SK-N-SH treated with all-trans-retinoic acid at 6 μM for 48 hours (cell line): ENCODE data around the gene CSGALNACT2.

Experiments used
- ARNTL ChIP-seq: fragments of 450-650 bp; formaldehyde crosslinking; IDR thresholded peaks from 2 replicates; pipeline ENCODE4 v1.5.0; 2020; ENCODE audit warnings: low read depth, mild to moderate bottlenecking, moderate library complexity, borderline replicate concordance
- CSRNP3 ChIP-seq: fragments of 250-450 bp; sonication (Bioruptor Pico); IDR thresholded peaks from 2 replicates; pipeline ENCODE4 v1.5.1; 2021; ENCODE audit warnings: mild to moderate bottlenecking, moderate library complexity
- GLIS3 ChIP-seq: fragments of 250-450 bp; sonication (Bioruptor Pico); IDR thresholded peaks from 2 replicates; pipeline ENCODE4 v1.5.0; 2020; ENCODE audit warnings: mild to moderate bottlenecking, moderate library complexity
- ISL1 ChIP-seq: fragments of 250-450 bp; sonication (Bioruptor Pico); IDR thresholded peaks from 2 replicates; pipeline ENCODE4 v2.1.2; 2022; ENCODE audit warnings: mild to moderate bottlenecking, moderate library complexity
- OSR1 ChIP-seq: fragments of 250-450 bp; sonication (Bioruptor Pico); IDR thresholded peaks from 2 replicates; pipeline ENCODE4 v1.8.0; 2022; ENCODE audit warnings: moderate library complexity, mild to moderate bottlenecking, inconsistent platforms
- POU6F1 ChIP-seq: fragments of 250-450 bp; sonication (Bioruptor Pico); IDR thresholded peaks from 2 replicates; pipeline ENCODE4 v1.8.0; 2021; ENCODE audit warnings: low read depth, mild to moderate bottlenecking, moderate library complexity, borderline replicate concordance
- PPARA ChIP-seq: fragments of 250-450 bp; sonication (Bioruptor Pico); IDR thresholded peaks from 2 replicates; pipeline ENCODE4 v1.5.0; 2020; ENCODE audit warnings: mild to moderate bottlenecking, borderline replicate concordance
- RARB ChIP-seq: fragments of 250-450 bp; sonication (Bioruptor Pico); IDR thresholded peaks from 2 replicates; pipeline ENCODE4 v1.8.0; 2021; ENCODE audit warnings: mild to moderate bottlenecking, moderate library complexity
- TCF4 ChIP-seq: fragments of 250-450 bp; sonication (Bioruptor Pico); IDR thresholded peaks from 2 replicates; pipeline ENCODE4 v1.8.0; 2021; ENCODE audit warnings: mild to moderate bottlenecking, moderate library complexity, borderline replicate concordance
- TSHZ2 ChIP-seq: fragments of 250-450 bp; sonication (Bioruptor Pico); IDR thresholded peaks from 2 replicates; pipeline ENCODE4 v1.5.0; 2020; ENCODE audit warnings: mild to moderate bottlenecking, moderate library complexity
- ZFP3 ChIP-seq: fragments of 250-450 bp; sonication (Bioruptor Pico); IDR thresholded peaks from 2 replicates; pipeline ENCODE4 v1.5.0; 2020; ENCODE audit warnings: mild to moderate bottlenecking, moderate library complexity
- TF ChIP-seq, protein P1 (sequence below): fragments of 250-450 bp; sonication (Bioruptor Pico); IDR thresholded peaks from 2 replicates; pipeline ENCODE4 v1.8.0; 2020; ENCODE audit warnings: mild to moderate bottlenecking, moderate library complexity, borderline replicate concordance

GRCh38 chr10:43202657-43203447 lies 64.6 kb downstream of the CSGALNACT2 start:
- TF ChIP-seq GLIS3 (CRISPR knock-in tag): no peak
- TF ChIP-seq OSR1 (CRISPR knock-in tag): no peak
- no peak for TF ChIP-seq RARB (CRISPR knock-in tag)
- no peak for TF ChIP-seq TSHZ2 (CRISPR knock-in tag)
- TF ChIP-seq ZFP3 (CRISPR knock-in tag): no peak
- TF ChIP-seq ISL1 (CRISPR knock-in tag): no peak
- TF ChIP-seq TCF4 (CRISPR knock-in tag): no peak
- TF ChIP-seq ARNTL (CRISPR knock-in tag): no peak
- TF ChIP-seq PPARA: no peak
- TF ChIP-seq, protein P1, sequence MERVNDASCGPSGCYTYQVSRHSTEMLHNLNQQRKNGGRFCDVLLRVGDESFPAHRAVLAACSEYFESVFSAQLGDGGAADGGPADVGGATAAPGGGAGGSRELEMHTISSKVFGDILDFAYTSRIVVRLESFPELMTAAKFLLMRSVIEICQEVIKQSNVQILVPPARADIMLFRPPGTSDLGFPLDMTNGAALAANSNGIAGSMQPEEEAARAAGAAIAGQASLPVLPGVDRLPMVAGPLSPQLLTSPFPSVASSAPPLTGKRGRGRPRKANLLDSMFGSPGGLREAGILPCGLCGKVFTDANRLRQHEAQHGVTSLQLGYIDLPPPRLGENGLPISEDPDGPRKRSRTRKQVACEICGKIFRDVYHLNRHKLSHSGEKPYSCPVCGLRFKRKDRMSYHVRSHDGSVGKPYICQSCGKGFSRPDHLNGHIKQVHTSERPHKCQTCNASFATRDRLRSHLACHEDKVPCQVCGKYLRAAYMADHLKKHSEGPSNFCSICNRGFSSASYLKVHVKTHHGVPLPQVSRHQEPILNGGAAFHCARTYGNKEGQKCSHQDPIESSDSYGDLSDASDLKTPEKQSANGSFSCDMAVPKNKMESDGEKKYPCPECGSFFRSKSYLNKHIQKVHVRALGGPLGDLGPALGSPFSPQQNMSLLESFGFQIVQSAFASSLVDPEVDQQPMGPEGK (CRISPR knock-in tag): no peak
- TF ChIP-seq POU6F1 (CRISPR knock-in tag): no peak
- no peak for TF ChIP-seq CSRNP3
